DMS53 treated with DMSO at 0.1 percent for 48 hours (cell line): ENCODE results near the gene UNC45A.
"Not testable (repeated sequence)": the region's sequence is repeated elsewhere in the genome, so short reads cannot be mapped to it uniquely, and the experiment has no call there.

Experiments used
- DNase-seq: peaks from one replicate; lab custom pipeline; 2025; ENCODE audit not compliant: unreplicated experiment; lab: John Stamatoyannopoulos, UW

Gene UNC45A

DNA sequence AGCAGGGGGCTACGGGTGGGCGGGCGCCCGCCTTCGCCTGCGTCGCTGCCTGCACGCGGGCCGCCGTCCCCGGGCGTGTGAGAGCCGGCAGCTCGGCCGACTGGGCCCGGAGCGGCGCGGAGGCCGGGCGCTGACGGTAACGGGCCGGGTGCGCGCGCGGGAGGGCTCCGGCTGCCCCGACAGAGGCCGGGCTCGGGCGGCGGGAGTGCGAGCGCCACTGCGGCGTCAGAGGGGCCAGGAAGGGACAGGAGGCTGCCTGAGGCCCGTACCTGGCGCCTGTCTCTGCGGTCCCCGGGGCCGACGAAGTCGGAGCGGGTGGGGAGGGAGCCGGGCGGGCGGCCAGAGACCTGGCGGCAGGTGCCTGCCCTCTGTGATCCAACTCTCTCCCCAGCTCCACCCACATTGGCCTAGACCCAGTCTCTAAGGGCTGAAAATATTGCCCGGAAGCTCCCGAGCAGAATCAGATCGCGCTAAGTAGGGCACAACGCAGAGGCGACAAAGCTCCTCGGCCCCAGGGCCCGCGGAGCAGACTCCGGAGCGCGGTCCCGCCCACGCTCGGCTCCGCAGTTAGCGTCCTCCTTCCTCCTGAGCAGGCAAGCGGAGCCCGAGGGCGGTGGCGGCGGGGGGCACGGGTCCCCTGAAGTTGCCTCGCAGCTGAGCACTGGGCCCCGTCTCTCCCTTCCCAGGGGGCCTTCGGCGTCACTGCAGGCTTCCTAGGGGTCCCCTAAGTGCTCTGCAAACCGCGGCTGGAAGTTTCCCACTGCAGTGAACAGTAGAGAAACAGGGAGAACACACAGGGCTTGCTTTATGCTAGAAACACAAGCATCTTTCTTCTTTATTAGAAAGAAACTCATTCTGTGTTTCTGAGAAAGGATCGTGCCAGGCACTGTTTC is 32.0 kb upstream of the UNC45A start, which contains the start of gene MAN2A2:
Gene MAN2A2 (plus strand): TSS at position 463 of the 893 bp plus-strand sequence. CDS start 906 bp downstream, outside the sequence.
- peak; percentile 19 for DNase-seq

GRCh38 chr15:90903733-90904536 is 31.1 kb upstream of the UNC45A start:
- no peak for DNase-seq

GRCh38 chr15:90904746-90905145 is 30.3 kb upstream of the UNC45A start:
- DNase-seq: no peak

GRCh38 chr15:90905306-90906180 is 29.5 kb upstream of the UNC45A start:
- DNase-seq: no peak

GRCh38 chr15:90906181-90906849 is 28.8 kb upstream of the UNC45A start:
- no peak for DNase-seq

- DNase-seq: no peak
These were observed 27.9 kb upstream of the UNC45A start for GRCh38 chr15:90907051-90907660.

DNA sequence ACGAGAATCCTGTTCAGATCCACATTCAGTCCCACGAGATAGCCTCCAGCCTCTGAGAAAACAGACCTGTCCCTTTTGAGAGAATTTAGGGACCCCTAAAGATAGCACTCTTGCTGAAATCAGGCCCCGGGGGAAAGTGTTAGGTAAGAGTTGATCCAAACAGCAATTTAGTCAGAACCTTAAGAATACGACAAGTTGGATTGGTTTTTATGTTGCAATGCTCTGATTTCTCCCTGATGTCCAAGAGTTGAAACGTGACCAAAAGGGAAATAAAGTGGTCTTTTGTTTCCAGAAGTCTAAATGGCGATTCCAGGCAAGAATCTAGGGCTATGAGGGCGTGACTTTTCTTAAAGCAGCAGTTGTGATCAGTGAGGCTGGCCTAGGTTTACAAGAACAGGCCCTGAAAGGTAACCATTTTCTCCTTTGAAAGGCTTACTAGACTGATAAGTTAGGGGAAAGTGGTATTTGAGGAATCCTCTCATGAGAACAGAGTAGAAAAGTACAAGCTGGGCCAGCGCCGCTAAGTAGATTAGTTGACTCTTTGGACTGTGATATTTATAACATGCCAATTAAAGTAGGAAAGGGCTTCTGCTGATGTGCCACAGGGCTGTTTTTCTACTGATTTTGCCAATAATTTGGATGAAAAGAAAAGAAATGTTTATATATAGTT is 27.1 kb upstream of the UNC45A start:
- DNase-seq: no peak

- DNase-seq: not testable (repeated sequence)
These were observed 25.6 kb upstream of the UNC45A start for GRCh38 chr15:90909449-90909848.

GRCh38 chr15:90909976-90910375 is 25.1 kb upstream of the UNC45A start:
- no peak for DNase-seq

GRCh38 chr15:90910441-90911301 is 24.4 kb upstream of the UNC45A start:
- DNase-seq: no peak

DNA sequence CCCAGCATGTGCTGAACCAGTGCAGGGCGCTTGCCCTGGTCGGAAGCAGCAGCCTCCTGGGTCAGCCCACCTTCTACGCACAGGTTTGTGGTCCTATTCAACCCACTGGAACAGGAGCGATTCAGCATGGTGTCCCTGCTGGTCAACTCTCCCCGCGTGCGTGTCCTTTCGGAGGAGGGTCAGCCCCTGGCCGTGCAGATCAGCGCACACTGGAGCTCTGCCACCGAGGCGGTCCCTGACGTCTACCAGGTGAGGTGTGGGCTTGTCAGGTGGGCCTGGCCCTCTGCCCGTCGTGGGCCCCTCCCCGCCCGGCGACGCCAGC is 23.8 kb upstream of the UNC45A start:
- DNase-seq: no peak

GRCh38 chr15:90911906-90912769 is 22.9 kb upstream of the UNC45A start:
- DNase-seq: no peak

GRCh38 chr15:90912770-90913075 is 22.4 kb upstream of the UNC45A start:
- DNase-seq: no peak

DNA sequence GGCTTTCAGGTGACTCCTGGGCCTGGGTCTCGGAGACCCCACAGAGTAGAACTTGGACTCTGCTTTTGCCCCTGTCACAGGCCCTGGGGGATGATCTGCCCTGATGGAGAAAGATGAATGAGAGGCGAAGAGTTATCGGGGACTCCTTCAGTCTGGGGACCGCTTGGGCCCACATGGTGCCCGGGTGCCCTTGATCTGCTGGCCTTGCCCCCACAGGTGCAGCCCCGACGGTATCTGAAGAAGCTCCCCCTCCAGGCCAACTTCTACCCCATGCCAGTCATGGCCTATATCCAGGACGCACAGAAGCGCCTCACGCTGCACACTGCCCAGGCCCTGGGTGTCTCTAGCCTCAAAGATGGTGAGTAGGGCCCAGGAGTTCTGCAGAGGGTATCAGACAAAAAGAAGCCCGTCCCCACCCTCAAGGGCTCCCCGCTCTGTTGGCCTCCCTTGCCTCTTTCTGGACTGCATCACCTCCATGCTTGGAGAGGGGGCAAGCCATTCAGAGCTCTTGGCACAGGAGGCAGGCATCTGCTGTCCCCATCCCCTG is 21.6 kb upstream of the UNC45A start:
- no peak for DNase-seq

GRCh38 chr15:90914305-90915080 is 20.6 kb upstream of the UNC45A start:
- DNase-seq: no peak

GRCh38 chr15:90915216-90915807 is 19.8 kb upstream of the UNC45A start:
- DNase-seq: no peak
